Fibroblast of villous mesenchyme (primary cell): Measurements from ENCODE around the gene PHLDA2. TPM values are rescaled to one million over a fixed set of nuclear protein-coding genes. Genes with fewer than 3 reads are reported as not detected.

ENCODE experiments used
- DNase-seq: peaks from one replicate; pipeline ENCODE4 v3.0.0-alpha.2; 2010; ENCODE audit warnings: low read depth
- H3K4me3 ChIP-seq: 2 replicates; pipeline ENCODE4 v1.5.1; 2011; ENCODE audit warnings: low read depth, mild to moderate bottlenecking, low read length
- CTCF ChIP-seq: IDR thresholded peaks from 2 replicates; pipeline ENCODE4 v1.5.1; 2012; ENCODE audit warnings: low read depth, mild to moderate bottlenecking, low read length; ENCODE audit not compliant: insufficient read depth
- total RNA-seq: library from RNA; depleted of rRNA; stranded (reverse); fragments of >200 nt; gene quantifications from 2 replicates; pipeline ENCODE4 v1.2.3, GENCODE V29; 2012

Gene PHLDA2
- total RNA-seq, 1 donor, result 7.3 TPM

GRCh38 chr11:2954263-2954662 is 25.0 kb upstream of the PHLDA2 start:
- no peak overlapping the region for H3K4me3 ChIP-seq
- TF ChIP-seq CTCF, result no peak
- DNase-seq, result no peak

GRCh38 chr11:2952290-2952689 is 23.1 kb upstream of the PHLDA2 start:
- TF ChIP-seq CTCF, result no peak
- DNase-seq, result no peak
- no peak overlapping the region for H3K4me3 ChIP-seq

- TF ChIP-seq CTCF, result no peak
- H3K4me3 ChIP-seq, result no peak overlapping the region
- DNase-seq, result peak; percentile 60
These were observed 22.3 kb upstream of the PHLDA2 start for GRCh38 chr11:2951231-2952110.

GRCh38 chr11:2950825-2951224 is 21.6 kb upstream of the PHLDA2 start:
- TF ChIP-seq CTCF, result no peak
- no peak for DNase-seq

GRCh38 chr11:2949920-2950319 is 20.7 kb upstream of the PHLDA2 start:
- no peak overlapping the region for H3K4me3 ChIP-seq
- no peak for TF ChIP-seq CTCF
- DNase-seq, result no peak

More at GRCh38 chr11:2950825-2951224, 21.6 kb upstream of the PHLDA2 start:
- no peak overlapping the region for H3K4me3 ChIP-seq

- no peak overlapping the region for H3K4me3 ChIP-seq
- DNase-seq, result no peak
- TF ChIP-seq CTCF, result no peak
These were observed 18.5 kb upstream of the PHLDA2 start for GRCh38 chr11:2947744-2948143.

- TF ChIP-seq CTCF, result no peak
- H3K4me3 ChIP-seq, result peak overlapping the region; percentile 9
- no peak for DNase-seq
These were observed 16.6 kb upstream of the PHLDA2 start for GRCh38 chr11:2945757-2946287.
